HCT116 (cell line): Measurements from ENCODE around the gene OVOL3. TPM values are rescaled to one million over a fixed set of nuclear protein-coding genes. Genes with fewer than 3 reads are reported as not detected.

Source experiments
- ATAC-seq: fragments of 200-7000 bp; cut with Tn5 transposase; 2 replicates; pipeline ENCODE4 v1.9.1; 2020; ENCODE audit warnings: mild to moderate bottlenecking, moderate library complexity
- BruUV-seq: library from RNA; stranded (reverse); fragments of 400-500 nt; replicated peaks from 2 replicates; lab custom pipeline; 2021; lab: Mats Ljungman, UMichigan
- CTCF ChIA-PET: fragments of 300-600 bp; sonication (Branson Sonifier 250); formaldehyde crosslinking; loops from one replicate; lab custom pipeline; 2021; ENCODE audit warnings: antibody characterized with exemption; lab: Charles Lee
- POLR2A ChIA-PET: fragments of 300-600, 350-600 bp; sonication (Branson Sonifier 250); formaldehyde crosslinking; loops from one replicate; lab custom pipeline; 2021; ENCODE audit warnings: antibody characterized with exemption; lab: Charles Lee
- RAD21 ChIA-PET, 2 experiments: fragments of 300-600 bp; sonication (Branson Sonifier 250); formaldehyde crosslinking; loops; one replicate each; lab custom pipeline; 2023; ENCODE audit warnings: low total read pairs in 2 of 2; ENCODE audit not compliant: uncharacterized antibody in 2 of 2, unreplicated experiment in 2 of 2, low non-redundant PET in 1 of 2; lab: Charles Lee
- DNase-seq: peaks from one replicate; pipeline ENCODE4 v3.0.0-alpha.2; 2010; ENCODE audit warnings: low read depth, low spot score
- H2AFZ ChIP-seq: fragments of 200-600 bp; shearing (Covaris generic), sonication (generic); 2 replicates; pipeline ENCODE4 v1.6.1; 2017; ENCODE audit warnings: low read depth, mixed run types, mixed read lengths, antibody characterized with exemption, low read length; ENCODE audit not compliant: poor library complexity, severe bottlenecking
- H3K27ac ChIP-seq: 2 replicates; pipeline ENCODE4 v1.5.1; 2012; ENCODE audit warnings: low read depth, low read length
- H3K27me3 ChIP-seq: fragments of 200-600 bp; sonication (generic); 2 replicates; pipeline ENCODE4 v1.6.1; 2016; ENCODE audit warnings: mixed run types, low read length, mixed read lengths; ENCODE audit not compliant: insufficient read depth
- H3K36me3 ChIP-seq, 2 experiments: fragments of 200-500 bp in 1 of 2; fragments of 200-600 bp in 1 of 2; sonication (Bioruptor generic) in 1 of 2; sonication (generic) in 1 of 2; 2 replicates each; pipeline versions ENCODE4 v1.5.1 to v1.6.1; 2014 to 2016; ENCODE audit warnings: low read length in 2 of 2, inconsistent platforms in 1 of 2, mixed read lengths in 1 of 2, mixed run types in 1 of 2; ENCODE audit not compliant: insufficient read depth in 2 of 2, control insufficient read depth in 1 of 2
- H3K4me1 ChIP-seq, 2 experiments: fragments of 200-600 bp in 1 of 2; sonication (generic) in 1 of 2; 2 replicates each; pipeline versions ENCODE4 v1.5.1 to v1.6.1; 2012 to 2017; ENCODE audit warnings: low read length in 2 of 2, inconsistent platforms in 1 of 2, mild to moderate bottlenecking in 1 of 2, mixed read lengths in 1 of 2, mixed run types in 1 of 2, moderate library complexity in 1 of 2; ENCODE audit not compliant: insufficient read depth in 2 of 2, control insufficient read depth in 1 of 2
- H3K4me2 ChIP-seq: fragments of 200-600 bp; sonication (generic); 2 replicates; pipeline ENCODE4 v1.6.1; 2017; ENCODE audit warnings: mixed run types, low read length, mixed read lengths
- H3K4me3 ChIP-seq, 2 experiments: fragments of 200-600 bp in 1 of 2; sonication (generic) in 1 of 2; replicated peaks in 1 of 2; 2 replicates each; pipeline ENCODE4 v1.5.1; 2011 to 2016; ENCODE audit warnings: low read length in 2 of 2, control low read depth in 1 of 2, low read depth in 1 of 2, mild to moderate bottlenecking in 1 of 2, mixed read lengths in 1 of 2, mixed run types in 1 of 2
- H3K79me2 ChIP-seq: fragments of 200-600 bp; sonication (generic); 2 replicates; pipeline ENCODE4 v1.6.1; 2017; ENCODE audit warnings: mild to moderate bottlenecking, mixed run types, low read length, moderate library complexity, mixed read lengths; ENCODE audit not compliant: insufficient read depth
- H3K9ac ChIP-seq: fragments of 200-600 bp; sonication (generic); 2 replicates; pipeline ENCODE4 v1.6.1; 2016; ENCODE audit warnings: low read length, mixed read lengths
- H3K9me2 ChIP-seq: fragments of 200-600 bp; sonication (generic), shearing (Covaris generic); 2 replicates; pipeline ENCODE4 v1.6.1; 2017; ENCODE audit warnings: mixed run types, mild to moderate bottlenecking, moderate library complexity; ENCODE audit not compliant: insufficient read depth
- H3K9me3 ChIP-seq, 2 experiments: fragments of 200-500 bp in 1 of 2; fragments of 200-600 bp in 1 of 2; sonication (Bioruptor generic) in 1 of 2; sonication (generic) in 1 of 2; 2 replicates each; pipeline ENCODE4 v1.6.1; 2014 to 2017; ENCODE audit warnings: low read length in 2 of 2, mixed read lengths in 2 of 2, inconsistent platforms in 1 of 2, low read depth in 1 of 2, mild to moderate bottlenecking in 1 of 2, mixed run types in 1 of 2, moderate library complexity in 1 of 2; ENCODE audit not compliant: control insufficient read depth in 1 of 2, insufficient read depth in 1 of 2
- H4K20me1 ChIP-seq: fragments of 200-600 bp; sonication (generic), shearing (Covaris generic); 2 replicates; pipeline ENCODE4 v1.6.1; 2017; ENCODE audit warnings: mixed run types, mild to moderate bottlenecking, moderate library complexity; ENCODE audit not compliant: insufficient read depth
- CBX3 ChIP-seq: IDR thresholded peaks from 2 replicates; pipeline ENCODE4 v1.6.1; 2012; ENCODE audit warnings: low read depth
- CEBPB ChIP-seq: IDR thresholded peaks from 2 replicates; pipeline ENCODE4 v1.6.1; 2012; ENCODE audit warnings: low read depth
- CTCF ChIP-seq, 3 experiments: fragments of 200-600 bp in 1 of 3; sonication (generic) in 1 of 3; IDR thresholded peaks in 2 of 3; conservative IDR thresholded peaks in 1 of 3; 2 replicates each; pipeline ENCODE4 v1.5.1; 2012 to 2017; ENCODE audit warnings: low read depth in 2 of 3, low read length in 2 of 3, antibody characterized with exemption in 1 of 3, borderline replicate concordance in 1 of 3, control low read depth in 1 of 3, mild to moderate bottlenecking in 1 of 3, mixed read lengths in 1 of 3, mixed run types in 1 of 3, moderate library complexity in 1 of 3; ENCODE audit not compliant: insufficient read depth in 1 of 3
- EGR1 ChIP-seq: IDR thresholded peaks from 2 replicates; pipeline ENCODE4 v1.6.1; 2012; ENCODE audit warnings: low read depth
- ELF1 ChIP-seq: IDR thresholded peaks from 2 replicates; pipeline ENCODE4 v1.6.1; 2012; ENCODE audit warnings: low read depth, borderline replicate concordance
- EZH2 ChIP-seq: fragments of 200-600 bp; sonication (generic); IDR thresholded peaks from 2 replicates; pipeline ENCODE4 v1.6.1; 2017; ENCODE audit warnings: antibody characterized with exemption, mixed run types
- EZH2phosphoT487 ChIP-seq: fragments of 200-600 bp; IDR thresholded peaks from 2 replicates; pipeline ENCODE4 v1.6.1; 2018; ENCODE audit warnings: antibody characterized with exemption, borderline replicate concordance
- FOSL1 ChIP-seq: IDR thresholded peaks from 2 replicates; pipeline ENCODE4 v1.6.1; 2012; ENCODE audit warnings: low read depth
- JUND ChIP-seq: IDR thresholded peaks from 2 replicates; pipeline ENCODE4 v1.6.1; 2012
- MAX ChIP-seq: IDR thresholded peaks from 2 replicates; pipeline ENCODE4 v1.6.1; 2012
- POLR2AphosphoS5 ChIP-seq: IDR thresholded peaks from 2 replicates; pipeline ENCODE4 v1.6.1; 2011; ENCODE audit warnings: mild to moderate bottlenecking, low read depth, low read length, moderate library complexity
- RAD21 ChIP-seq: IDR thresholded peaks from 2 replicates; pipeline ENCODE4 v1.6.1; 2012; ENCODE audit warnings: low read depth, mild to moderate bottlenecking
- REST ChIP-seq: IDR thresholded peaks from 2 replicates; pipeline ENCODE4 v1.6.1; 2012; ENCODE audit warnings: low read depth
- SP1 ChIP-seq: IDR thresholded peaks from 2 replicates; pipeline ENCODE4 v1.6.1; 2012; ENCODE audit warnings: low read depth
- TCF7L2 ChIP-seq: IDR thresholded peaks from 2 replicates; pipeline ENCODE4 v1.7.0; 2011; ENCODE audit warnings: borderline replicate concordance, inconsistent platforms; ENCODE audit not compliant: insufficient read depth, insufficient read length; ENCODE audit errors: extremely low read depth
- ZFX ChIP-seq: fragments of 450-650 bp; IDR thresholded peaks from 2 replicates; pipeline ENCODE4 v1.6.1; 2017
- ZNF274 ChIP-seq: fragments of 200-500 bp; sonication (Bioruptor generic); IDR thresholded peaks from 2 replicates; pipeline ENCODE4 v1.6.1; 2014; ENCODE audit warnings: mild to moderate bottlenecking, low read depth, low read length, inconsistent platforms
- intact Hi-C: fragments of 100-400 bp; cut with micrococcal nuclease; formaldehyde crosslinking; loops from 2 replicates; pipeline ENCODE4 v1.10.0; 2022
- total RNA-seq: library from RNA; stranded (reverse); gene quantifications from one replicate; pipeline ENCODE4 v1.2.1, GENCODE V29; 2021; ENCODE audit not compliant: unreplicated experiment
- TF ChIP-seq, protein P1 (sequence below): IDR thresholded peaks from 2 replicates; pipeline ENCODE4 v1.6.1; 2011; ENCODE audit warnings: mild to moderate bottlenecking, low read length, moderate library complexity; ENCODE audit not compliant: insufficient replicate concordance; ENCODE audit errors: extremely low read depth

The OVOL3 gene
- total RNA-seq, 1 experiment from 2014 or later = not detected

DNA sequence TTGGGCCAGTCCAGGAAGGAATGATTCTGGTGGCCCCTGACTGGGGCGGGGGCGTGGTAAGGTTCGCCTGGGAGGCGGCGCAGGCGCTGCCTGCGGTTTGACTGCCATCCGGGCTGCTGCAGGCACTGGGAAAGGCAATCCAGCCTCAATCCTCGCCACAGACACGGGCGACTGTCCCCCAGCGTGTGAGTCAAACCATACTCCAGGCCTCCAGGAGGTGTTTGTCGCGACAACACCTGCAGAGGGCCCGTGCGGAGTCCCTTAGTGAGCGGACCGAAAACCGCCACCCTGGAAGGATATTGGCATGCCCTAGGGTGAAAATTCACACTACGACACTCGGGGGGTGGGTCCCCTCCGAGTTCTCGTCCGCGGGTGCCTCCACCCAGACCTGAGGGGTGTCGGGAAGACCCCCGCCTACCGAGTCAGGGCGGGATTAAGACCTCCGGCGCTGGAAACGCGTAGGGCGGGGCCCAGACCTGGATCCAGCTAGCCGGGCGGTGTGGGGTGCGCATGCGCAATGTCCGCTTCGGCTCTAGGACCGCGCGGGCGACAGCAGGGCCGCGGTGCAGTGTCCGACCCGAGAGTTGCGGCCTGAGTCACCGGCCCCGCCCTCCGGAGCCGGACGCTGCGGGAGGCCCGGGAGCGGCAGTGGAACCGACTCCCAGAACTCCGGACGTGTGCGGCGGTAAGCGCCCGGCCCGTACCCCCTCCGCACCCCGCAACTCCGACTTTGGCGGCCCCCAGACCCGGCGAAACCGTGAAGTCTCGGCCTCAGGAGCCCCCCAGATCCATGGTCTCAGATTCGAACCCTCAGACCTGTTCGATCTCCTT is 28.7 kb downstream of the OVOL3 start, which contains the start of gene CAPNS1:
CAPNS1 (plus strand) TSS at position 594 of the 831 bp plus-strand sequence. CDS start 946 bp downstream, outside the sequence.
- CTCF ChIA-PET = interaction anchor here (1.0 to 1.1 kb wide), 2 partner anchors 9 to 12 kb away, joined by 3 to 6 read pairs; no protein-coding TSS in a partner anchor
- Histone ChIP-seq H3K27ac (peak within 1 kb of the TSS; percentile 98), H3K4me1 (peaks cover 47 to 61% of the 10 kb centered on the region in 2 experiments)
- TF ChIP-seq ELF1 = no peak
- peak; percentile 60; the same call in 1 of the 2 replicates for TF ChIP-seq ZFX
- TF ChIP-seq FOSL1 = peak; percentile 97
- no peak for TF ChIP-seq REST
- TF ChIP-seq SP1 = peak; percentile 98
- TF ChIP-seq EZH2 = no peak
- TF ChIP-seq MAX = peak; percentile 67
- TF ChIP-seq JUND = peak; percentile 74
- peak; percentile 81 for TF ChIP-seq EGR1
- TF ChIP-seq CTCF (IDR thresholded peaks at IDR 0.05 in 2 of 3, conservative IDR thresholded peaks at IDR 0.05 in 1 of 3; ENCODE audit: borderline replicate concordance in 1 of 3, insufficient read depth in 1 of 3, low read depth in 2 of 3, low read length in 2 of 3) = peak in 1 of 3 experiments; percentile 12; a peak in 2 of 6 replicates
- TF ChIP-seq TCF7L2 = peak; percentile 55
- TF ChIP-seq RAD21 = no peak
- TF ChIP-seq, protein P1, sequence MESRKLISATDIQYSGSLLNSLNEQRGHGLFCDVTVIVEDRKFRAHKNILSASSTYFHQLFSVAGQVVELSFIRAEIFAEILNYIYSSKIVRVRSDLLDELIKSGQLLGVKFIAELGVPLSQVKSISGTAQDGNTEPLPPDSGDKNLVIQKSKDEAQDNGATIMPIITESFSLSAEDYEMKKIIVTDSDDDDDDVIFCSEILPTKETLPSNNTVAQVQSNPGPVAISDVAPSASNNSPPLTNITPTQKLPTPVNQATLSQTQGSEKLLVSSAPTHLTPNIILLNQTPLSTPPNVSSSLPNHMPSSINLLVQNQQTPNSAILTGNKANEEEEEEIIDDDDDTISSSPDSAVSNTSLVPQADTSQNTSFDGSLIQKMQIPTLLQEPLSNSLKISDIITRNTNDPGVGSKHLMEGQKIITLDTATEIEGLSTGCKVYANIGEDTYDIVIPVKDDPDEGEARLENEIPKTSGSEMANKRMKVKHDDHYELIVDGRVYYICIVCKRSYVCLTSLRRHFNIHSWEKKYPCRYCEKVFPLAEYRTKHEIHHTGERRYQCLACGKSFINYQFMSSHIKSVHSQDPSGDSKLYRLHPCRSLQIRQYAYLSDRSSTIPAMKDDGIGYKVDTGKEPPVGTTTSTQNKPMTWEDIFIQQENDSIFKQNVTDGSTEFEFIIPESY = peak; percentile 78
- no peak for TF ChIP-seq ZNF274
- TF ChIP-seq CBX3 = peak; percentile 74; the same call in 1 of the 2 replicates
- TF ChIP-seq EZH2phosphoT487 = no peak
- no peak for TF ChIP-seq CEBPB
- peak; percentile 93 for TF ChIP-seq POLR2AphosphoS5

More for the DNA sequence above, 28.7 kb downstream of the OVOL3 start, which contains the start of gene CAPNS1:
- Histone ChIP-seq H3K4me2 (peak within 1 kb of the TSS; percentile 96), H3K36me3 (peaks cover 15 to 17% of the 10 kb centered on the region in 2 experiments), H3K9me3 (no peaks in the 10 kb centered on the region), H3K9me2 (no peaks in the 10 kb centered on the region), H4K20me1 (peaks cover 6% of the 10 kb centered on the region; the same call in 1 of the 2 replicates), H3K9ac (peak within 1 kb of the TSS; percentile 99), H3K27me3 (no peaks in the 10 kb centered on the region), H3K4me3 (peak within 1 kb of the TSS; percentile 87 to 94), H2AFZ (no peak within 1 kb of the TSS), H3K79me2 (peaks cover 33% of the 10 kb centered on the region)
- no TSS peak for BruUV-seq
- DNase-seq = peak; percentile 95
- peak; percentile 72 for ATAC-seq
- RAD21 ChIA-PET = interaction anchor here in 1 of 2 experiments (1.2 kb wide), 1 partner anchor 12 kb away, joined by 3 read pairs; no protein-coding TSS in a partner anchor
- POLR2A ChIA-PET = interaction anchor here (1.0 to 3.0 kb wide), 3 partner anchors 9 to 24 kb away, joined by 3 to 19 read pairs (median 9); partner anchors contain the start of genes POLR2I and TBCB
- intact Hi-C loops = loop anchor here (10.0 kb wide), 1 partner anchor 1075 kb away; the partner anchor contains the start of genes ZNF383 and ZNF585B
